DMS53 treated with DMSO at 0.1 percent for 48 hours (cell line): ENCODE results near the gene GRM4.

Experiments used
- DNase-seq: peaks from one replicate; lab custom pipeline; 2025; ENCODE audit not compliant: unreplicated experiment; lab: John Stamatoyannopoulos, UW

Gene GRM4

GRCh38 chr6:34110610-34111009, 35.3 kb downstream of the GRM4 start:
- no peak for DNase-seq

GRCh38 chr6:34108176-34108575, 37.7 kb downstream of the GRM4 start:
- DNase-seq, result no peak

GRCh38 chr6:34106900-34107299, 39.0 kb downstream of the GRM4 start:
- DNase-seq, result no peak

GRCh38 chr6:34106421-34106820, 39.5 kb downstream of the GRM4 start:
- no peak for DNase-seq

GRCh38 chr6:34104628-34105027, 41.3 kb downstream of the GRM4 start:
- no peak for DNase-seq

DNA sequence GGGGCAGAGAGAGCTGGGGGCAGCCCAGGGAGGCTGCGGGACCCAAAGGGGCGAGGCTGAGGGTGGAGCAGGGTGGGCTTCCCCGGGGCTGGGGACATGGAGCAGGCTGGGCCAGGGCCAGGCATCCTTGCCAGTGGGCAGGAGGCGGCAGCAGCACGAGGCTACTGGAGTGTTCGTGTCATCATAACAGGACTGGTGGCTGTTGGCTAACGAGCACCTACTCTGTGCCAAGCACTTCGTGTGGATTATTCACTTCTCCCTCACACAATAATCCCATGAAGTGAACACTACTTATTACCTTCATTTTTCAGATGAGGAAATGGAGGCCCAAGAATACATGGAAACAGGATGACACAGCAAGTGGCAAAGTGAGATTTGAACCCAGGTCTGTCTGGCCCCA, 41.7 kb downstream of the GRM4 start:
- DNase-seq, result no peak

DNA sequence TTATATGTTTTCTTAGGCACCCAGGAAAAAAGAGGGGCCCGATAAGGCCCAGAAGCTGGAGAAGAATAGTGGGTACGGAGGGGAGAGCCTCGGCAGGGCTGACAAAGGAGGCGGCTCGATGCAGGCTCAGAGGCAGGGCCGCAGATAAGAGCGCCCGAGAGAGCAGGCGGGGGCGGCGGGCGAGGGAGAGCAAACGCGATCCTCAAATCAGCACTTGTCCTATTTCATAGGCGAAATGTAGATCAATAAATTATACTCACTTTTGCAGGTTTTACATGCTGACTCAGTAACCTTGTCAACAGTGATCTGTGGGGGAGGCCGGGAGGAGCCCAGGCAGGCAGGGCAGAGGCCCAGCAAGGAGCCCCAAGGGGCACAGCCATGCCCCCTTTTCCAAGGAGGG, 42.6 kb downstream of the GRM4 start:
- no peak for DNase-seq

GRCh38 chr6:34102696-34103095, 43.2 kb downstream of the GRM4 start:
- DNase-seq, result no peak

DNA sequence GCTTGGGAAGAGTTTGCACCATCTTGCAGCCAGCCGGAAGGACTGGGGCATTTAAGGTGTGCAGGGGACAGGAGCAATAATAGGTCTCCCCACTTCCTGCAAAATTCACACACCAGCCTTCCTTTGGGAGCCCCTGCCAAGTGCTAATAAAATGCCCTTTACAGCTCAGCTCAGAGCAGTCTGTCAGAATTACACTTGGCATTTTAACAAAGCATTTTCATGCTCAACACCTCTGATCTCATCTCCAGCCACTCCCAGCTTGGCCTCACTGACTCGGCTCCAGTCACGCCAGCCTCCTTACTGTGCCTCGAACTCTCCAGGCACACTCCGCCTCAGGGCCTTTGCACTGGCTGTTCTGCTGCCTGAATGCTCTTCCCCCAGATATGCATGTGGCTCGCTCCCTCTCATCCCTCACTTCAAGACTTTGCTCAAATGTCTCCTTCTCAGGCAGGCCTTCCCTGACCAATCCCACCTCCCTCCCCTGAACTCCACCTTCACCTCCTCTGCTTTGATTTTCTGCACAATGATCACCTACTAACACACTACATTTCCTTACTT, 43.7 kb downstream of the GRM4 start:
- DNase-seq, result no peak

DNA sequence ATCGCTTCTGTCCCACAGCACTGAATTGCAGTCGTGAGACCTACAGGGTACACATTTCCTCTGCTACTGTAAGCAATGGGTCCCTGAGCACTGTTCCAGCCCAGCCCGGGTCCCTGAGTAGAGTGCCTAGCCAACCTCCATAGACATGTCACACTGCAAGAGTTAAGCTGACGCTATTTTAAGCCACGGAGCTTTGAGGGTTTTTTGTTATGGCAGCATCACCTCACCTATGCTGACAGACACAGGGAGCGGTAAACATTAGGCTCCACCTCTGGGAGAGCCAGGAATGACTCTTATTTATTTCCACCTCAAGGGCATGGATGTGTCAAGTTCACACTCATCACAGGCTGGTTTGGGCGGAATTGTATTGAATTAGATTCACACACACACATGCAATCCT, 45.1 kb downstream of the GRM4 start:
- DNase-seq, result no peak

GRCh38 chr6:34099878-34100277, 46.0 kb downstream of the GRM4 start:
- no peak for DNase-seq

- DNase-seq, result no peak
Measured at GRCh38 chr6:34098045-34098936, 47.6 kb downstream of the GRM4 start.

GRCh38 chr6:34096814-34097213, 49.1 kb downstream of the GRM4 start:
- DNase-seq, result no peak

- no peak for DNase-seq
Measured at GRCh38 chr6:34096193-34096592, 49.7 kb downstream of the GRM4 start.

DNA sequence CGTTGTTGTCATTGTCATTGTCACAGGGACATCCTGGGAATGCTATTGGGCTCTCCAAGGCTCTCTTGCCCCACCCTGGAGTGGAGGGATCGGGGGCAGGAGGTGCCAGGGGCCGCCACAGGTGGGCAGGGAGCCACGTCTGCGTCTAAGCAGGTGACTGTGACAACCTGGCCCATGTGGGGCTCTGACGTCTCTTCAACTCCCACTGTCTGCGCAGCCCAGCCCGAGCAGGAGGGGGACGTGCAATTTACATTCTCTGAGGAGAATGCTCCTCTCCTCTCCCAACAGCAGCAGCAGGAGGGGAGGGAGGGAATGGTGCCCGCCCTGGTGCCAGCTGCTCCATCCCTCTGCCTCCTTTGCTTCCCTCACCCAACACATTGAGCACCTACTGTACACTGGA, 50.1 kb downstream of the GRM4 start:
- DNase-seq, result no peak

DNA sequence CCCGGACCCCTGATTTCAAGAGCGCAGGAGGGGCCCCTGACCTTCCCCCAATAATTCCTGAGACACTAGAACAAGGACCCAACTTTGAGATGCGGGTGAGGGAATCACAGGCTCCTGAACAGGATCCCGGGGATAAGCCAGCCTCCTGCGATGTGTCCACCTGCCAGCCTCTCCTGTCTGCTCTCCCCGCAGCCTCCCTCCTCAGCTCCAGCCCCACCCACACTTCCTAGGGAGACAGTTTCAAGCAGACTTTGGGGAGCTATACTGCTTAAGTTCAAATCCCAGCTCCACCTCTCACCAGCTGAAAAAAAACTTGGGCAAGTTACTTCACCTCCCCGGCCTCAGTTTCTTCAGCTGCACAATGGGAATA, 50.8 kb downstream of the GRM4 start:
- no peak for DNase-seq

DNA sequence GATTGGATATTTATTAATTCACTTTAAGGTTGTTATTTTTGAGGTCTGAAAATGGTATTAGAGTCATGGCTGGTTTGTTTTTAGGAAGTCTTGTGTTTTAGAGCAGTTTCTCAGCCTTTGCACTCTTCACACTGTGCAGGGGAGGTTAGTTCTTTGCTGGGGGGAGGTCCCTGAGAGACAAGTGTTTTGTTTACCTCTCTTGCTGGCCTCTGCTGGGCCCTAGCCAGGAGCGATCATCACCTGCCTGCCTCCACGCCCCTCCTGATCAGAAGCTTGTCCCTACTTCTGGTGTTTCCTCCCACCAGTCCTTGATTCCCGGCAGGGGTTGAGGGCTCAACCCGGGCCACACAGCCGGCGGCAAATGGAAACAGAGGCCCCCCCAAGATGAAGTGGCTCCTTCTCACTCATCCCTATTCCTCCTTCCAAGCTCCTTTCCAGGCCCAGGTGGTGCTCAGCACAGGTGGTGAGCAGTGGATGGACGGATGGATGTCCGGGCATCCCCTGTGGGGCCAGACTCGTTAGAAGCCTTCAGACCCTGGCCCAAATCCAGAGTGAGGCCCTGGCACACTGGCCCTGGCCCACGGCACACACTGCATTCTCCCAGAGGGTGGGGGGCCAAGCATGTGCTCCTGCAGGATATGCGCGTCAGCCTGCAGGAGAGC, 51.3 kb downstream of the GRM4 start:
- no peak for DNase-seq

DNA sequence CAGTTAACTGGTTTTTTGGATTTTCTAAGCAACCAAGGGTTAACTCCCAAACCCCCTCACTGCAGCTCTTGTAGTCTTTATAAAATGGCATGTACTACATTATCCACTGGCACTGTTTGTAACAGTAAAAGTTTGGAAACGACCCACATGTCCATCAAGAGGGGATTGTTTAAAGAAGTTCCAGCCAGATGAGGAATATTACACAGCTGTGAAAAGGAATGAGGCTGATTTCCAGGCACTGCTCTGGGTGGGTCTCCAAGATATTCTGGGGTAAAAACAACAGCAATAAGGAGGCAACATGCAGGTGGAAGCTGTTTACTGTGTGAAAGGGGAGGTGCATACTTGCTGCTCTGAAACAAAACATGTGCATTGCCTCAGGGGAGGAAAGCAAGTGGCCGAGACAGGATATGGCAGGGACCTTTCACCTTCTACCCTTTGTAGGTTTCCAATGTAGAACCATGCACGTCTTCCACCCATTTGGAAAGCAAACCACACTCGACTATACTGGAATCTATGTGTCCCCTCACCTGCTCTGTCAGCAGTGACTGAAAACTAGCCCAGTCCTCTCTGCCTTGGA, 51.9 kb downstream of the GRM4 start:
- DNase-seq, result no peak

DNA sequence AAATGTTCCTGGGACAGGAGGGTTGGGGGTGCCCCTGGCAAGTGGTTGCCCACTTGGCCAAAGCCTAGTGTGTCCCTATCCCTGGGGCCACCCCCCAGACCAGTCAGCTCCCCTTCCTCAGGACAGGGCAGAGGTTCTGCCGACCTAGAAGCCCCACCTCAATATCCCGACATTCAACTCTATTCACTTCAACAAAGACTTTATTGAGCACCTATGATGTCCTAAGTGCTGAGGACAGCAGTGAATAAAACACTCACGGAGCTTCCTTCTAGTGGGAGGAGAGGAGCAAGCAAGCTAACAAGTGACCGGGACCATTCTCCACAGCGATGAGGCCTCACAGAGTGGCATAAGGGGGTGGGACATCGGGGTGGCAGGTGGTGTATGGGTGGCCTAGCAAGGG, 52.7 kb downstream of the GRM4 start:
- DNase-seq, result no peak

DNA sequence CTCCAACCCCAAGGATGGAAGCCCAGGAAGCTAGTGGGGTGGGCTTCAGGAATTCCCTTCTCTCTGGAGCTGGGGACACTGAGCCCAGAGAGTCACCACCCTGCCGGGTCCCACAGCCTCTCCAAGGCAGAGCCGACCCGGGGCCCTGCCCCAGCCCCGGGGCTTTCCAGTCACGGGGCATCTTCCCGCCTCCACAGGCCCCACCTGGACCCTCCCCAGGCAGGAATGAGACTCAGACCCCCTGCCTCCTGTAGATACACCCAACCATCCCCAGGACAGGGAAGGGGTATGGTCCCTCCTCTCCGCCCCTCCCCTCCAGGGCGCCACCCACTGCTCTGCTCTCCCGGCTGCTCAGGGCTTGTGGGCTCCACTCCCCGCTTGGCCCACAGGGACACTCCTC, 53.3 kb downstream of the GRM4 start:
- DNase-seq, result no peak

GRCh38 chr6:34090935-34091334, 55.0 kb downstream of the GRM4 start:
- DNase-seq, result no peak

GRCh38 chr6:34090529-34090928, 55.4 kb downstream of the GRM4 start:
- no peak for DNase-seq
